SU-DHL-6 (cell line): Measurements from ENCODE around the gene TSHZ3.

ENCODE experiments used
- H2AFZ ChIP-seq: fragments of 200-600 bp; sonication (generic); 2 replicates; pipeline ENCODE4 v1.6.1; 2014; ENCODE audit warnings: low read depth, mild to moderate bottlenecking, moderate library complexity, mixed read lengths, antibody characterized with exemption, low read length; ENCODE audit not compliant: severe bottlenecking
- H3F3A ChIP-seq: fragments of 200-600 bp; shearing (Covaris generic); 2 replicates; pipeline ENCODE4 v1.6.0; 2016; ENCODE audit warnings: antibody characterized with exemption, mild to moderate bottlenecking; ENCODE audit not compliant: insufficient read depth
- H3K27ac ChIP-seq: fragments of 200-600 bp; sonication (generic); 2 replicates; pipeline ENCODE4 v1.5.1; 2016; ENCODE audit warnings: low read depth, mild to moderate bottlenecking, low read length, moderate library complexity, mixed read lengths
- H3K27me3 ChIP-seq: fragments of 200-600 bp; sonication (generic), shearing (Covaris generic); 2 replicates; pipeline ENCODE4 v1.6.0; 2014; ENCODE audit warnings: mild to moderate bottlenecking, low read length
- H3K36me3 ChIP-seq: fragments of 200-600 bp; sonication (generic); 2 replicates; pipeline ENCODE4 v1.6.1; 2014; ENCODE audit warnings: mild to moderate bottlenecking, low read length, mixed read lengths
- H3K4me2 ChIP-seq: fragments of 300-600, 200-600 bp; shearing (Covaris generic), sonication (generic); 2 replicates; pipeline ENCODE4 v1.6.0; 2014; ENCODE audit warnings: low read length, low read depth, mild to moderate bottlenecking; ENCODE audit not compliant: poor library complexity, severe bottlenecking
- H3K4me3 ChIP-seq: fragments of 200-600 bp; sonication (generic); 2 replicates; pipeline ENCODE4 v1.5.1; 2014; ENCODE audit warnings: antibody characterized with exemption, low read length, mild to moderate bottlenecking, mixed read lengths; ENCODE audit not compliant: insufficient read depth, poor library complexity, severe bottlenecking
- H3K79me2 ChIP-seq: fragments of 200-600 bp; sonication (generic); 2 replicates; pipeline ENCODE4 v1.6.1; 2014; ENCODE audit warnings: mild to moderate bottlenecking, low read length, moderate library complexity; ENCODE audit not compliant: insufficient read depth
- H3K9ac ChIP-seq: fragments of 200-600 bp; sonication (generic); 2 replicates; pipeline ENCODE4 v1.7.0; 2014; ENCODE audit warnings: mild to moderate bottlenecking, low read length
- H3K9me2 ChIP-seq: fragments of 200-600 bp; sonication (generic); replicated peaks from 2 replicates; pipeline ENCODE4 v1.6.1; 2014; ENCODE audit warnings: low read length; ENCODE audit not compliant: insufficient read depth
- H3K9me3 ChIP-seq: fragments of 200-600 bp; sonication (generic); 2 replicates; pipeline ENCODE4 v1.6.1; 2014; ENCODE audit warnings: low read length, mixed read lengths; ENCODE audit not compliant: insufficient read depth
- H4K20me1 ChIP-seq: fragments of 200-600 bp; sonication (generic); 2 replicates; pipeline ENCODE4 v1.6.1; 2014; ENCODE audit warnings: low read depth, mild to moderate bottlenecking, antibody characterized with exemption, low read length, moderate library complexity, mixed read lengths
- EZH2phosphoT487 ChIP-seq: fragments of 200-600 bp; sonication (generic), shearing (Covaris generic); conservative IDR thresholded peaks from 2 replicates; pipeline ENCODE4 v1.6.1; 2018; ENCODE audit warnings: mild to moderate bottlenecking, antibody characterized with exemption, low read length, moderate library complexity, mixed read lengths
- TF ChIP-seq, protein P1 (sequence below): fragments of 200-600 bp; sonication (generic); IDR thresholded peaks from one replicate; pipeline ENCODE4 v1.5.1; 2017; ENCODE audit warnings: antibody characterized with exemption, mild to moderate bottlenecking, low read length, moderate library complexity; ENCODE audit not compliant: insufficient read depth, poor library complexity, severe bottlenecking

Gene TSHZ3

DNA sequence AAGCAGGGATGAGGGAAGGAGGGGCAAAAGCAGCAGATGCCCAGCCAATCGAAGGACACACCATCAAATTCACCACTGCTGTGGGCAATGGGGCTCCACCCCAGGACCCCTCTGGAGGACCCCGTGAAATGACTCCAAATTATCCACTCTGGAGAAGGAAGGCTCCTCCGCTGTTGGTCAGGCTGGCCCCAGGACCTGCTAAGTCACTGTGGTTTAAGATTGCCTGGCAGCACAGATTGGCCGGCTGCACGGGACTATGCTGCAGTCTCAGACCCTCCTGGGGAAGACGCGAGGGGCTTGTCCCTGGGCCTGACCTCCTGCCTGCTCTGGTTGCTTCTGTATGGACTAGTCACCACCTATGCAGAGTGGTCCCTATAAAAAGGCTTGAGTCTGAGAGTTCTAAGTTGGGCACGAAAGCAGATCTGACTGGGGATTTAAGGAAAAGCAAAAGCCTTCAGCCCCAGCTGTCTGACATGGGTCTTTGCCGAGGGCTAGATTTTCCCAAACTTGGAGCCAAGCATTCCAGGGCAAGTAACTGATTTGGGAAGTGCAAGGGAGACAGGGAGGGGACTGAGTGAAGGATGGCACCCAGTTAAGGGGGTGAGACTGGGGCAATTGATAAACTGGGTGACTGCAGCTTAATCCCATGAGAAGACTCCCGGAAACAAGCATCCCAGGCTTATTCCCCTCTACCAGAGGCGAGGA lies 91.7 kb downstream of the TSHZ3 start:
- Histone ChIP-seq H2AFZ (no peak overlapping the region), H3K9me3 (no peaks in the 10 kb centered on the region), H3K4me2 (no peak overlapping the region), H3K36me3 (no peaks in the 10 kb centered on the region), H3K4me3 (no peak overlapping the region), H4K20me1 (no peaks in the 10 kb centered on the region), H3K79me2 (no peaks in the 10 kb centered on the region), H3K9ac (no peak overlapping the region), H3F3A (no peaks in the 10 kb centered on the region), H3K27ac (no peak overlapping the region), H3K9me2 (no peaks in the 10 kb centered on the region), H3K27me3 (no peaks in the 10 kb centered on the region)
- TF ChIP-seq EZH2phosphoT487, result no peak
- TF ChIP-seq, protein P1, sequence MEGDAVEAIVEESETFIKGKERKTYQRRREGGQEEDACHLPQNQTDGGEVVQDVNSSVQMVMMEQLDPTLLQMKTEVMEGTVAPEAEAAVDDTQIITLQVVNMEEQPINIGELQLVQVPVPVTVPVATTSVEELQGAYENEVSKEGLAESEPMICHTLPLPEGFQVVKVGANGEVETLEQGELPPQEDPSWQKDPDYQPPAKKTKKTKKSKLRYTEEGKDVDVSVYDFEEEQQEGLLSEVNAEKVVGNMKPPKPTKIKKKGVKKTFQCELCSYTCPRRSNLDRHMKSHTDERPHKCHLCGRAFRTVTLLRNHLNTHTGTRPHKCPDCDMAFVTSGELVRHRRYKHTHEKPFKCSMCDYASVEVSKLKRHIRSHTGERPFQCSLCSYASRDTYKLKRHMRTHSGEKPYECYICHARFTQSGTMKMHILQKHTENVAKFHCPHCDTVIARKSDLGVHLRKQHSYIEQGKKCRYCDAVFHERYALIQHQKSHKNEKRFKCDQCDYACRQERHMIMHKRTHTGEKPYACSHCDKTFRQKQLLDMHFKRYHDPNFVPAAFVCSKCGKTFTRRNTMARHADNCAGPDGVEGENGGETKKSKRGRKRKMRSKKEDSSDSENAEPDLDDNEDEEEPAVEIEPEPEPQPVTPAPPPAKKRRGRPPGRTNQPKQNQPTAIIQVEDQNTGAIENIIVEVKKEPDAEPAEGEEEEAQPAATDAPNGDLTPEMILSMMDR, result no peak

DNA sequence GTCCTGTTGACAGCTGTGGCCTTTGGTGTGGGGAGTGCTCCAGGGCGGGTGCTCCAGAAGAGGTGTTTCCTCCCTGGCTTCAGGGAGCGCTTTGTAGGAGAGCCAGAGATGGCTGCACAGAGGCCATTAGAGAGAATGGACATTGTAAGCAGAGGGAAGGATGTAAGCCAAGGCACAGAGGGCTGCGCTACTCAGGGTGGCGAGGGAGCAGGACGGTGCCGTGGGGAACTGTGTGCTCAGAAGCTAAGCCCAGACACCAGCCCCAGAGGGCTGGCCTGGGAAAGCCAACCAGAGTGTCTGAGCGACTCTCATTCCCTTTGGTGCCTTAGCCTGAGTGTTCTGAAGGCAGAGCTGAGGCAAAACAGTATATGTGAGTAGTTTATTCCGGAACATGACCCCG lies 92.2 kb downstream of the TSHZ3 start:
- H3K4me3 ChIP-seq, result no peak overlapping the region
- no peaks in the 10 kb centered on the region for H3K9me2 ChIP-seq
- no peaks in the 10 kb centered on the region for H4K20me1 ChIP-seq
- no peaks in the 10 kb centered on the region for H3F3A ChIP-seq
- TF ChIP-seq EZH2phosphoT487, result no peak
- TF ChIP-seq, protein P1, result no peak
- H3K9ac ChIP-seq, result no peak overlapping the region
- H3K4me2 ChIP-seq, result no peak overlapping the region
- H2AFZ ChIP-seq, result no peak overlapping the region
- no peak overlapping the region for H3K27ac ChIP-seq
- H3K27me3 ChIP-seq, result no peaks in the 10 kb centered on the region
- H3K9me3 ChIP-seq, result no peaks in the 10 kb centered on the region
- no peaks in the 10 kb centered on the region for H3K36me3 ChIP-seq
- H3K79me2 ChIP-seq, result no peaks in the 10 kb centered on the region

DNA sequence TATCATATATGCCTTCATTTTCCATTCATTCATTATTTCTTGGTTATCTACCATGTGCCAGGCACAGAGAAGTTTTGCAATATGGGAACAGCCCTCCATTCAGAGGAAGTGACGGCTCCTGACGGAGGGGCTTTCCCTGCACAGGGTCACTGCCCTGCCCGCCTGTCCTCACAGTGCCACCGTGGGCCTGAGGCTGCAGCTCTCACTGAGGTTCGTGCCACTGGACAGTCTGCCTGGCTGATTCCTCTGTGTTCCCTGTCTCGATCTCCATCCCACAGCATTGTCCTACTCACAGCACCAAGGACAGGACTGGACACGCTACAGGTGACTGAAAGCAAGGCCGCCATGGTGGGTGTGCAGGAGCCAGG lies 92.7 kb downstream of the TSHZ3 start:
- H3K4me3 ChIP-seq, result no peak overlapping the region
- TF ChIP-seq, protein P1, result no peak
- TF ChIP-seq EZH2phosphoT487, result no peak
- H3K9me2 ChIP-seq, result no peaks in the 10 kb centered on the region
- H4K20me1 ChIP-seq, result no peaks in the 10 kb centered on the region
- H3F3A ChIP-seq, result no peaks in the 10 kb centered on the region
- no peak overlapping the region for H3K4me2 ChIP-seq
- no peaks in the 10 kb centered on the region for H3K27me3 ChIP-seq
- no peak overlapping the region for H3K9ac ChIP-seq
- no peaks in the 10 kb centered on the region for H3K79me2 ChIP-seq
- H3K9me3 ChIP-seq, result no peaks in the 10 kb centered on the region
- no peaks in the 10 kb centered on the region for H3K36me3 ChIP-seq
- no peak overlapping the region for H2AFZ ChIP-seq
- H3K27ac ChIP-seq, result no peak overlapping the region
